HCT116 (cell line): ENCODE data around the gene NGEF. TPM values are rescaled to one million over a fixed set of nuclear protein-coding genes. Genes with fewer than 3 reads are reported as not detected.

ENCODE experiments used
- ATAC-seq: fragments of 200-7000 bp; cut with Tn5 transposase; 2 replicates; pipeline ENCODE4 v1.9.1; 2020; ENCODE audit warnings: mild to moderate bottlenecking, moderate library complexity
- BruUV-seq: library from RNA; stranded (reverse); fragments of 400-500 nt; replicated peaks from 2 replicates; lab custom pipeline; 2021; lab: Mats Ljungman, UMichigan
- CTCF ChIA-PET: fragments of 300-600 bp; sonication (Branson Sonifier 250); formaldehyde crosslinking; loops from one replicate; lab custom pipeline; 2021; ENCODE audit warnings: antibody characterized with exemption; lab: Charles Lee
- POLR2A ChIA-PET: fragments of 300-600, 350-600 bp; sonication (Branson Sonifier 250); formaldehyde crosslinking; loops from one replicate; lab custom pipeline; 2021; ENCODE audit warnings: antibody characterized with exemption; lab: Charles Lee
- RAD21 ChIA-PET, 2 experiments: fragments of 300-600 bp; sonication (Branson Sonifier 250); formaldehyde crosslinking; loops; one replicate each; lab custom pipeline; 2023; ENCODE audit warnings: low total read pairs in 2 of 2; ENCODE audit not compliant: uncharacterized antibody in 2 of 2, unreplicated experiment in 2 of 2, low non-redundant PET in 1 of 2; lab: Charles Lee
- DNase-seq: peaks from one replicate; pipeline ENCODE4 v3.0.0-alpha.2; 2010; ENCODE audit warnings: low read depth, low spot score
- H2AFZ ChIP-seq: fragments of 200-600 bp; shearing (Covaris generic), sonication (generic); 2 replicates; pipeline ENCODE4 v1.6.1; 2017; ENCODE audit warnings: low read depth, mixed run types, mixed read lengths, antibody characterized with exemption, low read length; ENCODE audit not compliant: poor library complexity, severe bottlenecking
- H3K27ac ChIP-seq: 2 replicates; pipeline ENCODE4 v1.5.1; 2012; ENCODE audit warnings: low read depth, low read length
- H3K27me3 ChIP-seq: fragments of 200-600 bp; sonication (generic); 2 replicates; pipeline ENCODE4 v1.6.1; 2016; ENCODE audit warnings: mixed run types, low read length, mixed read lengths; ENCODE audit not compliant: insufficient read depth
- H3K36me3 ChIP-seq, 2 experiments: fragments of 200-500 bp in 1 of 2; fragments of 200-600 bp in 1 of 2; sonication (Bioruptor generic) in 1 of 2; sonication (generic) in 1 of 2; 2 replicates each; pipeline versions ENCODE4 v1.5.1 to v1.6.1; 2014 to 2016; ENCODE audit warnings: low read length in 2 of 2, inconsistent platforms in 1 of 2, mixed read lengths in 1 of 2, mixed run types in 1 of 2; ENCODE audit not compliant: insufficient read depth in 2 of 2, control insufficient read depth in 1 of 2
- H3K4me1 ChIP-seq, 2 experiments: fragments of 200-600 bp in 1 of 2; sonication (generic) in 1 of 2; 2 replicates each; pipeline versions ENCODE4 v1.5.1 to v1.6.1; 2012 to 2017; ENCODE audit warnings: low read length in 2 of 2, inconsistent platforms in 1 of 2, mild to moderate bottlenecking in 1 of 2, mixed read lengths in 1 of 2, mixed run types in 1 of 2, moderate library complexity in 1 of 2; ENCODE audit not compliant: insufficient read depth in 2 of 2, control insufficient read depth in 1 of 2
- H3K4me2 ChIP-seq: fragments of 200-600 bp; sonication (generic); 2 replicates; pipeline ENCODE4 v1.6.1; 2017; ENCODE audit warnings: mixed run types, low read length, mixed read lengths
- H3K4me3 ChIP-seq, 2 experiments: fragments of 200-600 bp in 1 of 2; sonication (generic) in 1 of 2; replicated peaks in 1 of 2; 2 replicates each; pipeline ENCODE4 v1.5.1; 2011 to 2016; ENCODE audit warnings: low read length in 2 of 2, control low read depth in 1 of 2, low read depth in 1 of 2, mild to moderate bottlenecking in 1 of 2, mixed read lengths in 1 of 2, mixed run types in 1 of 2
- H3K79me2 ChIP-seq: fragments of 200-600 bp; sonication (generic); 2 replicates; pipeline ENCODE4 v1.6.1; 2017; ENCODE audit warnings: mild to moderate bottlenecking, mixed run types, low read length, moderate library complexity, mixed read lengths; ENCODE audit not compliant: insufficient read depth
- H3K9ac ChIP-seq: fragments of 200-600 bp; sonication (generic); 2 replicates; pipeline ENCODE4 v1.6.1; 2016; ENCODE audit warnings: low read length, mixed read lengths
- H3K9me2 ChIP-seq: fragments of 200-600 bp; sonication (generic), shearing (Covaris generic); 2 replicates; pipeline ENCODE4 v1.6.1; 2017; ENCODE audit warnings: mixed run types, mild to moderate bottlenecking, moderate library complexity; ENCODE audit not compliant: insufficient read depth
- H3K9me3 ChIP-seq, 2 experiments: fragments of 200-500 bp in 1 of 2; fragments of 200-600 bp in 1 of 2; sonication (Bioruptor generic) in 1 of 2; sonication (generic) in 1 of 2; 2 replicates each; pipeline ENCODE4 v1.6.1; 2014 to 2017; ENCODE audit warnings: low read length in 2 of 2, mixed read lengths in 2 of 2, inconsistent platforms in 1 of 2, low read depth in 1 of 2, mild to moderate bottlenecking in 1 of 2, mixed run types in 1 of 2, moderate library complexity in 1 of 2; ENCODE audit not compliant: control insufficient read depth in 1 of 2, insufficient read depth in 1 of 2
- H4K20me1 ChIP-seq: fragments of 200-600 bp; sonication (generic), shearing (Covaris generic); 2 replicates; pipeline ENCODE4 v1.6.1; 2017; ENCODE audit warnings: mixed run types, mild to moderate bottlenecking, moderate library complexity; ENCODE audit not compliant: insufficient read depth
- CEBPB ChIP-seq: IDR thresholded peaks from 2 replicates; pipeline ENCODE4 v1.6.1; 2012; ENCODE audit warnings: low read depth
- EGR1 ChIP-seq: IDR thresholded peaks from 2 replicates; pipeline ENCODE4 v1.6.1; 2012; ENCODE audit warnings: low read depth
- EZH2phosphoT487 ChIP-seq: fragments of 200-600 bp; IDR thresholded peaks from 2 replicates; pipeline ENCODE4 v1.6.1; 2018; ENCODE audit warnings: antibody characterized with exemption, borderline replicate concordance
- FOSL1 ChIP-seq: IDR thresholded peaks from 2 replicates; pipeline ENCODE4 v1.6.1; 2012; ENCODE audit warnings: low read depth
- JUND ChIP-seq: IDR thresholded peaks from 2 replicates; pipeline ENCODE4 v1.6.1; 2012
- POLR2AphosphoS5 ChIP-seq: IDR thresholded peaks from 2 replicates; pipeline ENCODE4 v1.6.1; 2011; ENCODE audit warnings: mild to moderate bottlenecking, low read depth, low read length, moderate library complexity
- RAD21 ChIP-seq: IDR thresholded peaks from 2 replicates; pipeline ENCODE4 v1.6.1; 2012; ENCODE audit warnings: low read depth, mild to moderate bottlenecking
- SIN3A ChIP-seq: IDR thresholded peaks from 2 replicates; pipeline ENCODE4 v1.6.1; 2012; ENCODE audit warnings: low read depth
- TCF7L2 ChIP-seq: IDR thresholded peaks from 2 replicates; pipeline ENCODE4 v1.7.0; 2011; ENCODE audit warnings: borderline replicate concordance, inconsistent platforms; ENCODE audit not compliant: insufficient read depth, insufficient read length; ENCODE audit errors: extremely low read depth
- YY1 ChIP-seq: IDR thresholded peaks from 2 replicates; pipeline ENCODE4 v1.6.1; 2011; ENCODE audit warnings: low read length, low read depth, moderate library complexity, mild to moderate bottlenecking; ENCODE audit not compliant: insufficient replicate concordance; ENCODE audit errors: extremely low read depth
- intact Hi-C: fragments of 100-400 bp; cut with micrococcal nuclease; formaldehyde crosslinking; loops from 2 replicates; pipeline ENCODE4 v1.10.0; 2022
- total RNA-seq: library from RNA; stranded (reverse); gene quantifications from one replicate; pipeline ENCODE4 v1.2.1, GENCODE V29; 2021; ENCODE audit not compliant: unreplicated experiment
- TF ChIP-seq, protein P1 (sequence below): IDR thresholded peaks from 2 replicates; pipeline ENCODE4 v1.6.1; 2012; ENCODE audit warnings: low read depth
- TF ChIP-seq, protein P2 (sequence below): IDR thresholded peaks from 2 replicates; pipeline ENCODE4 v1.6.1; 2012

Gene NGEF
- total RNA-seq, 1 experiment from 2014 or later, result 12.6 TPM

DNA sequence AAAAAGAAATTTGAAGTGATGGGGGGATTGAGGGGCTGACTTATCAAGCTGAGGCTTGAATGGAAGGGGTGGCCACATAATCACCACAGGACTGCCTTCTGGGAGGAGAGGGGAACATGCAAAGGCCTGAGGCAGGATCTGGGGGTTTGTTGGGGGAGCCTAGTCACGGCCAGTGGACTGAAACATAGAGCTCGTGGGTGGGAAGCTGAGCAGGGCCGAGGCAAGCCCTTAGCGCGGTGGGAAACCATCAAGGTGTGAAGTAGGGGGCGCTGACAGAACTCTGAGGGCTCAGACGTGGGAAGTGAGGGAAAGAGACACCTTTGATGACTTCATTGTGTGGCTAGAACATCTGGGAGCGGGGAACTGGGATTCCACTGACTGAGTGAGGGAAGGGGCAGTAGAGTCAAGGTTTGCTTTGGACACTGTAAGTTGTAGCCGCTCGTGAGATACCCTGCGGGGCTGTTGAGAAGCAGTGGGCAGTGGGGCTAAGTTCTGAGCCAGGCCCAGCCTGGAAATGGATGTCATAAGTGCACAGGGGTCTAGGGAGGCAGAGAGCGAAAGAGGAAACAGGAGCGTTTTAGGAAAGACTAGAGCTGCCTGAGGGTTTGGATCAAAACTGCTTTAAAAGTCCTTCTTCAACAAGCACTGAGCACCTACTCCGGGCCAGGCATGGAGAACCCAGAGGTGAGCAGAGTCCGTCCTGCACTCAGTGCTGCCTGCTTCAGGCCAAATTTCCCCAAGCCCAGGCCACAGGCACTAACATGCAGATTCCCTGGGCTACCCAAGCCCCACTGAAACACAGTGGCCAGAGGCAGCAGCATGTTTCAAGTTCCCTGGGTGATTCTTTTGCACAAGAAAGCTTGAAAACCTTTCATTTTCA, 143.7 kb downstream of the NGEF start:
- DNase-seq, result no peak
- H3K4me2 ChIP-seq, result no peak overlapping the region
- no peak for ATAC-seq
- H3K4me3 ChIP-seq, result no peak overlapping the region
- TF ChIP-seq EGR1 (no peak), RAD21 (no peak; the same call in 1 of the 2 replicates), CEBPB (no peak), POLR2AphosphoS5 (no peak), YY1 (no peak), FOSL1 (no peak), TCF7L2 (no peak), SIN3A (no peak), JUND (no peak), EZH2phosphoT487 (no peak)
- TF ChIP-seq, protein P1, sequence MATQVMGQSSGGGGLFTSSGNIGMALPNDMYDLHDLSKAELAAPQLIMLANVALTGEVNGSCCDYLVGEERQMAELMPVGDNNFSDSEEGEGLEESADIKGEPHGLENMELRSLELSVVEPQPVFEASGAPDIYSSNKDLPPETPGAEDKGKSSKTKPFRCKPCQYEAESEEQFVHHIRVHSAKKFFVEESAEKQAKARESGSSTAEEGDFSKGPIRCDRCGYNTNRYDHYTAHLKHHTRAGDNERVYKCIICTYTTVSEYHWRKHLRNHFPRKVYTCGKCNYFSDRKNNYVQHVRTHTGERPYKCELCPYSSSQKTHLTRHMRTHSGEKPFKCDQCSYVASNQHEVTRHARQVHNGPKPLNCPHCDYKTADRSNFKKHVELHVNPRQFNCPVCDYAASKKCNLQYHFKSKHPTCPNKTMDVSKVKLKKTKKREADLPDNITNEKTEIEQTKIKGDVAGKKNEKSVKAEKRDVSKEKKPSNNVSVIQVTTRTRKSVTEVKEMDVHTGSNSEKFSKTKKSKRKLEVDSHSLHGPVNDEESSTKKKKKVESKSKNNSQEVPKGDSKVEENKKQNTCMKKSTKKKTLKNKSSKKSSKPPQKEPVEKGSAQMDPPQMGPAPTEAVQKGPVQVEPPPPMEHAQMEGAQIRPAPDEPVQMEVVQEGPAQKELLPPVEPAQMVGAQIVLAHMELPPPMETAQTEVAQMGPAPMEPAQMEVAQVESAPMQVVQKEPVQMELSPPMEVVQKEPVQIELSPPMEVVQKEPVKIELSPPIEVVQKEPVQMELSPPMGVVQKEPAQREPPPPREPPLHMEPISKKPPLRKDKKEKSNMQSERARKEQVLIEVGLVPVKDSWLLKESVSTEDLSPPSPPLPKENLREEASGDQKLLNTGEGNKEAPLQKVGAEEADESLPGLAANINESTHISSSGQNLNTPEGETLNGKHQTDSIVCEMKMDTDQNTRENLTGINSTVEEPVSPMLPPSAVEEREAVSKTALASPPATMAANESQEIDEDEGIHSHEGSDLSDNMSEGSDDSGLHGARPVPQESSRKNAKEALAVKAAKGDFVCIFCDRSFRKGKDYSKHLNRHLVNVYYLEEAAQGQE, result no peak
- TF ChIP-seq, protein P2, sequence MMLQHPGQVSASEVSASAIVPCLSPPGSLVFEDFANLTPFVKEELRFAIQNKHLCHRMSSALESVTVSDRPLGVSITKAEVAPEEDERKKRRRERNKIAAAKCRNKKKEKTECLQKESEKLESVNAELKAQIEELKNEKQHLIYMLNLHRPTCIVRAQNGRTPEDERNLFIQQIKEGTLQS, result no peak
- 0 out of 4 replicates have a peak, but pooled peaks cover 0 to 5% of the 10 kb centered on the region in 2 experiments for H3K36me3 ChIP-seq
- intact Hi-C loops, result no loop called here
- ChIA-PET POLR2A (no interaction called here), RAD21 (no interaction called here), CTCF (interaction anchor here (1.2 kb wide), 1 partner anchor 16 kb away, joined by 3 read pairs; no protein-coding TSS in a partner anchor)
- no peaks in the 10 kb centered on the region; the same call in 1 of the 2 replicates for H4K20me1 ChIP-seq
- no peak overlapping the region for H3K27ac ChIP-seq
- no peaks in the 10 kb centered on the region for H3K79me2 ChIP-seq
- no peaks in the 10 kb centered on the region for H3K27me3 ChIP-seq
- H3K9me2 ChIP-seq, result no peaks in the 10 kb centered on the region
- no peak overlapping the region for H2AFZ ChIP-seq
- no peak overlapping the region for H3K9ac ChIP-seq
- no TSS peak for BruUV-seq
- H3K4me1 ChIP-seq, result no peaks in the 10 kb centered on the region
- no peaks in the 10 kb centered on the region for H3K9me3 ChIP-seq
